Loucy (cell line): Measurements from ENCODE around the gene OSM.

Source experiments
- H2AFZ ChIP-seq: fragments of 200-600 bp; sonication (generic); 2 replicates; pipeline ENCODE4 v1.6.0; 2016; ENCODE audit warnings: antibody characterized with exemption, mild to moderate bottlenecking, low read length, moderate library complexity
- H3F3A ChIP-seq: fragments of 200-600 bp; 2 replicates; pipeline ENCODE4 v1.6.0; 2016; ENCODE audit warnings: antibody characterized with exemption, low read depth, mild to moderate bottlenecking
- H3K27me3 ChIP-seq: fragments of 200-600 bp; sonication (generic); 2 replicates; pipeline ENCODE4 v1.6.1; 2014; ENCODE audit warnings: low read length, mild to moderate bottlenecking; ENCODE audit not compliant: insufficient read depth, poor library complexity, severe bottlenecking
- H3K36me3 ChIP-seq: fragments of 200-600 bp; sonication (generic); 2 replicates; pipeline ENCODE4 v1.6.1; 2016; ENCODE audit warnings: low read length; ENCODE audit not compliant: insufficient read depth
- H3K4me1 ChIP-seq: fragments of 200-600 bp; sonication (generic); 2 replicates; pipeline ENCODE4 v1.5.1; 2014; ENCODE audit warnings: low read length, mild to moderate bottlenecking; ENCODE audit not compliant: insufficient read depth, poor library complexity, severe bottlenecking
- H3K4me2 ChIP-seq: fragments of 200-600 bp; sonication (generic); 2 replicates; pipeline ENCODE4 v1.6.0; 2014; ENCODE audit warnings: antibody characterized with exemption, low read length, low read depth, mild to moderate bottlenecking; ENCODE audit not compliant: poor library complexity, severe bottlenecking
- H3K4me3 ChIP-seq: fragments of 200-600 bp; sonication (generic); 2 replicates; pipeline ENCODE4 v1.5.1; 2014; ENCODE audit warnings: low read length, mild to moderate bottlenecking, mixed read lengths; ENCODE audit not compliant: poor library complexity, severe bottlenecking
- H3K79me2 ChIP-seq: fragments of 200-600 bp; sonication (generic); 2 replicates; pipeline ENCODE4 v1.6.1; 2014; ENCODE audit warnings: low read length; ENCODE audit not compliant: insufficient read depth
- H3K9ac ChIP-seq: fragments of 200-600 bp; sonication (generic); 2 replicates; pipeline ENCODE4 v1.6.0; 2014; ENCODE audit warnings: mild to moderate bottlenecking, low read depth, low read length, moderate library complexity; ENCODE audit not compliant: poor library complexity, severe bottlenecking
- H3K9me2 ChIP-seq: fragments of 200-600 bp; sonication (generic); replicated peaks from 2 replicates; pipeline ENCODE4 v1.6.1; 2016; ENCODE audit warnings: low read depth, low read length, mixed read lengths
- H3K9me3 ChIP-seq: fragments of 200-600 bp; sonication (generic); 2 replicates; pipeline ENCODE4 v1.6.1; 2014; ENCODE audit warnings: mild to moderate bottlenecking, antibody characterized with exemption, low read length, low read depth; ENCODE audit not compliant: insufficient read depth
- H4K20me1 ChIP-seq: fragments of 200-600 bp; sonication (generic); 2 replicates; pipeline ENCODE4 v1.6.0; 2014; ENCODE audit warnings: antibody characterized with exemption, low read length, mild to moderate bottlenecking; ENCODE audit not compliant: insufficient read depth, poor library complexity, severe bottlenecking
- EZH2phosphoT487 ChIP-seq: fragments of 200-600 bp; IDR thresholded peaks from 2 replicates; pipeline ENCODE4 v1.6.1; 2018; ENCODE audit warnings: antibody characterized with exemption, mild to moderate bottlenecking, moderate library complexity, borderline replicate concordance
- TF ChIP-seq, protein P1 (sequence below): fragments of 200-600 bp; sonication (generic); conservative IDR thresholded peaks from 2 replicates; pipeline ENCODE4 v1.5.1; 2014; ENCODE audit warnings: mild to moderate bottlenecking, antibody characterized with exemption, low read length

The OSM gene

DNA sequence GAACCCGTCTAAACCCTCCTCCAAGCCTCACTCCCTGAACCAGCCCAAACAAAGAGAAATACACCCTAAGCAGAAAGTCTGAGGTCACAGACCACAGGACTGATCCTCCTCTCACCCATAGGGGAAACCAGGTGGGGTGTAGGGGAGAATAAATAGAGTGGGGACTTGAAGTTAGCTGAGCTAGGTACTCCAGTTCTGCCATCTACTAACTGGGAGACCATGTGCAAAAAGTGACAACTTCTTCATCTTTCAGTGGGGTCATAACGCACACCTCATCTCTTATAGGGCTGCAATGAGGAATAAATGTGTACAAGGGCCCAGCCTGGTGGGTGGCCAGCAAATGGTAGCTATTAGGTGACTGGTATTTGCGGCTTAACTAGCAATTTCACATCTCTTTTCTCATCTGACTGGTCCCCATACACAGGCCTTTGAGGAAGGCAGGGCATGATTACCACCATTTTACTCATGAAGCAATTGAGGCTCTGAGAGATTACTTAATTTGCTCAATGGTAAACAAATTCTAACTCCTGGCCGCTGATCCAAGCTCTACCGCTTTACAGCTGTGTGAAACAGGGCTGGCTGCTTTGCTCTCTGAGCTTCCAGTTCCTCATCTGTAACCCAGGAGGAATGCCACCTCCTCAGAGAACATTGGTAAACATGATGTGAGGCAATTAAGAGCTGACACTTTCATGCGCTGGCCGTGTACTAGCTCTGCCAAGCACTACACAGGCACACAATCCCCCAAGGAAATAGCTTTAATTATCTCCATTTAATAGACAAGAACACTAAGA lies 43.5 kb upstream of the OSM start:
- peak overlapping the region; percentile 95 for H3K9ac ChIP-seq
- no peaks in the 10 kb centered on the region; the same call in 1 of the 2 replicates for H3K36me3 ChIP-seq
- peak overlapping the region; percentile 92 for H3K4me2 ChIP-seq
- peaks cover 21% of the 10 kb centered on the region for H3F3A ChIP-seq
- peaks cover 86% of the 10 kb centered on the region for H3K4me1 ChIP-seq
- no peaks in the 10 kb centered on the region for H3K27me3 ChIP-seq
- H2AFZ ChIP-seq: no peak overlapping the region
- H3K9me2 ChIP-seq: no peaks in the 10 kb centered on the region
- TF ChIP-seq, protein P1, sequence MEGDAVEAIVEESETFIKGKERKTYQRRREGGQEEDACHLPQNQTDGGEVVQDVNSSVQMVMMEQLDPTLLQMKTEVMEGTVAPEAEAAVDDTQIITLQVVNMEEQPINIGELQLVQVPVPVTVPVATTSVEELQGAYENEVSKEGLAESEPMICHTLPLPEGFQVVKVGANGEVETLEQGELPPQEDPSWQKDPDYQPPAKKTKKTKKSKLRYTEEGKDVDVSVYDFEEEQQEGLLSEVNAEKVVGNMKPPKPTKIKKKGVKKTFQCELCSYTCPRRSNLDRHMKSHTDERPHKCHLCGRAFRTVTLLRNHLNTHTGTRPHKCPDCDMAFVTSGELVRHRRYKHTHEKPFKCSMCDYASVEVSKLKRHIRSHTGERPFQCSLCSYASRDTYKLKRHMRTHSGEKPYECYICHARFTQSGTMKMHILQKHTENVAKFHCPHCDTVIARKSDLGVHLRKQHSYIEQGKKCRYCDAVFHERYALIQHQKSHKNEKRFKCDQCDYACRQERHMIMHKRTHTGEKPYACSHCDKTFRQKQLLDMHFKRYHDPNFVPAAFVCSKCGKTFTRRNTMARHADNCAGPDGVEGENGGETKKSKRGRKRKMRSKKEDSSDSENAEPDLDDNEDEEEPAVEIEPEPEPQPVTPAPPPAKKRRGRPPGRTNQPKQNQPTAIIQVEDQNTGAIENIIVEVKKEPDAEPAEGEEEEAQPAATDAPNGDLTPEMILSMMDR: no peak
- no peak for TF ChIP-seq EZH2phosphoT487
- H3K9me3 ChIP-seq: no peaks in the 10 kb centered on the region
- no peaks in the 10 kb centered on the region for H4K20me1 ChIP-seq
- peaks cover 80% of the 10 kb centered on the region for H3K79me2 ChIP-seq
- peak overlapping the region; percentile 15 for H3K4me3 ChIP-seq

DNA sequence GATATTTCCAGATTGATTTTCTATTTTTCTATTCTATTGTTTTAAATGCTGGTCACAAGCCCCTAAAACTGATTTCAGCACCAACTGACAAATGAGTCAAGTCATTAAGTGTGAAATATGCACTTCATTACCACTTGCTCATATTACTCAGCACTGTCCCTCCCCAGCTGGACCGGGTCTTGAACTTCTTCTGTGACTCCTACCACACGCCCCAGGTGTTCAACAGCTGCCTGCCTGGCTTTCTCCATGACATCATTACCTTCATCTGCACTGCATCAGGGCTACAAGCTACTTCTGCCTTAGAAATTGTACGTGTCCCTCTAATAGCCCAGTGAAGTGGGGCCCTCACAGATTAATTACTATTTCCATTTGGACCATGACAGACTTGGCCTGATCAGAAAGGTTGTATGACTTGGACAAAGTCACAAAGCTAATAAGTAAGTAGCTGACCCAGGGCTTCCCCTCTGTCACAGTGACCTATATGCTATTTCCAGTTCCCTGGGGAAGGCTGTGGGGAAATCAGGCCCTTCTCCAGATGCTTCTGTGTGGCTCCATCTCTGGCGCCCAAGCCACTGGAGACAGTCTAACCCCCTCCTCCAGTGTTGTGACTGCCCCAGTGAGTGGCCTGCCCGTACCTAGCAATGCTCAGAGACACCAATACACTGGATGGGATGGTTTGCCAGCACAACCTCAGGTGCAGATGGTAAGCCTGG lies 42.0 kb upstream of the OSM start:
- H3K9me3 ChIP-seq: no peaks in the 10 kb centered on the region
- peaks cover 88% of the 10 kb centered on the region for H3K4me1 ChIP-seq
- H3K4me2 ChIP-seq: peak overlapping the region; percentile 92
- peaks cover 80% of the 10 kb centered on the region for H3K79me2 ChIP-seq
- TF ChIP-seq, protein P1: no peak
- TF ChIP-seq EZH2phosphoT487: no peak
- H3K4me3 ChIP-seq: no peak overlapping the region
- no peaks in the 10 kb centered on the region for H3K27me3 ChIP-seq
- no peak overlapping the region for H2AFZ ChIP-seq
- H3F3A ChIP-seq: peaks cover 24% of the 10 kb centered on the region
- H3K36me3 ChIP-seq: peaks cover 7% of the 10 kb centered on the region; the same call in 1 of the 2 replicates
- peak overlapping the region; percentile 95 for H3K9ac ChIP-seq
- H3K9me2 ChIP-seq: no peaks in the 10 kb centered on the region
- H4K20me1 ChIP-seq: no peaks in the 10 kb centered on the region

DNA sequence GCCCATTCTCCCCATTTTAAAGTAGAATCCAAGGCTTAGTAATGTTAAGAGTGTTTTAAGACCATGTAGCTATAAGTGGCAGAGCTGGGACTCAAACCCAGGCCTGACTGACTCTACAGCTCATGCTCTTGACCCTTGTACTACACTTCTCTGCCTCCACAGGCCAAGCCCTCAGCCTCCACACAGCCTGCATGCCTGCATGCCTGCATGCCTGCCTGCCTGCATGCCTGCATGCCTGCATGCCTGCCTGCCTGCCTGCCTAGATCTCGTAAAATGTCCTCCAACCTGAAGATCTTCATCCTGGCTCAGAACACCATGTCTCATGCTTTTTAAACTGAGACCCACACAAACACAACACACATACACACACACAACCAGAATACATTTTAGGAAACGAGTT lies 41.4 kb upstream of the OSM start:
- no peaks in the 10 kb centered on the region for H3K9me3 ChIP-seq
- no peaks in the 10 kb centered on the region for H3K9me2 ChIP-seq
- peaks cover 94% of the 10 kb centered on the region for H3K4me1 ChIP-seq
- peaks cover 24% of the 10 kb centered on the region for H3F3A ChIP-seq
- peak overlapping the region; percentile 92 for H3K4me2 ChIP-seq
- H3K9ac ChIP-seq: peak overlapping the region; percentile 95
- H3K27me3 ChIP-seq: no peaks in the 10 kb centered on the region
- H3K79me2 ChIP-seq: peaks cover 82% of the 10 kb centered on the region
- H3K4me3 ChIP-seq: no peak overlapping the region
- no peaks in the 10 kb centered on the region for H4K20me1 ChIP-seq
- H3K36me3 ChIP-seq: peaks cover 13% of the 10 kb centered on the region; the same call in 1 of the 2 replicates
- H2AFZ ChIP-seq: no peak overlapping the region
- no peak for TF ChIP-seq EZH2phosphoT487
- TF ChIP-seq, protein P1: no peak
